ENCODE results near the gene VAC14. TPM values are rescaled to one million over a fixed set of nuclear protein-coding genes. Genes with fewer than 3 reads are reported as not detected.

The VAC14 gene
- total RNA-seq, 1 donor from 2014 or later: 38.1 TPM

DNA sequence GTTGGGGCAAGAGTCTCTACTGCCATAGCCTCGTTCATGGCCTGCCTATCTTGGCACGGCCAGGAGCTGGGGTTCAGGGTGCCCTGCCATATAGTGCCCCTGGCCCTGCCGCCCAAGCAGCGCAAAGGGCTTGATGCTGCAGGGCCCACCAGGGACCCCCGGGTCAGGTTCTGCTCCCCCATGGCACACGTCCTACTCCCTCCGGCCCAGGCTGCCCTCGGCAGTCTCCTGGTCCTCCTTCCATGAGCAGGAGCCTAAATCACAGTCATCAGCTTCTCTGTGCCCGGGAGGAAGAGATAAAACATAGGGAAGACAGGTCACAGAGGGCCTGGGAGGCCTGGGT, 59.2 kb downstream of the VAC14 start:
- Histone ChIP-seq H3K9me3 (no peaks in the 10 kb centered on the region), H3K27me3 (no peaks in the 10 kb centered on the region), H3K4me1 (peaks cover 69% of the 10 kb centered on the region), H3K4me3 (no peak overlapping the region), H3K27ac (peak overlapping the region; percentile 83), H3K36me3 (peaks cover 0 to 6% of the 10 kb centered on the region in 2 donors)
- TF ChIP-seq POLR2A (IDR thresholded peaks at IDR 0.05): no peak
- no peak for TF ChIP-seq POLR2AphosphoS5 (IDR thresholded peaks at IDR 0.05; ENCODE audit: insufficient read depth in 1 of 2, low read depth in 1 of 2)
- TF ChIP-seq, protein P1, sequence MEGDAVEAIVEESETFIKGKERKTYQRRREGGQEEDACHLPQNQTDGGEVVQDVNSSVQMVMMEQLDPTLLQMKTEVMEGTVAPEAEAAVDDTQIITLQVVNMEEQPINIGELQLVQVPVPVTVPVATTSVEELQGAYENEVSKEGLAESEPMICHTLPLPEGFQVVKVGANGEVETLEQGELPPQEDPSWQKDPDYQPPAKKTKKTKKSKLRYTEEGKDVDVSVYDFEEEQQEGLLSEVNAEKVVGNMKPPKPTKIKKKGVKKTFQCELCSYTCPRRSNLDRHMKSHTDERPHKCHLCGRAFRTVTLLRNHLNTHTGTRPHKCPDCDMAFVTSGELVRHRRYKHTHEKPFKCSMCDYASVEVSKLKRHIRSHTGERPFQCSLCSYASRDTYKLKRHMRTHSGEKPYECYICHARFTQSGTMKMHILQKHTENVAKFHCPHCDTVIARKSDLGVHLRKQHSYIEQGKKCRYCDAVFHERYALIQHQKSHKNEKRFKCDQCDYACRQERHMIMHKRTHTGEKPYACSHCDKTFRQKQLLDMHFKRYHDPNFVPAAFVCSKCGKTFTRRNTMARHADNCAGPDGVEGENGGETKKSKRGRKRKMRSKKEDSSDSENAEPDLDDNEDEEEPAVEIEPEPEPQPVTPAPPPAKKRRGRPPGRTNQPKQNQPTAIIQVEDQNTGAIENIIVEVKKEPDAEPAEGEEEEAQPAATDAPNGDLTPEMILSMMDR (IDR thresholded peaks at IDR 0.05): no peak
- DNase-seq (ENCODE audit: extremely low spot score in 2 of 2): no peak
- intact Hi-C loops (cut with DNase I): no loop called here

- TF ChIP-seq, protein P1 (IDR thresholded peaks at IDR 0.05): no peak
- TF ChIP-seq POLR2A (IDR thresholded peaks at IDR 0.05): no peak
- peak in 1 of 2 donors; percentile 60 for TF ChIP-seq POLR2AphosphoS5 (IDR thresholded peaks at IDR 0.05; ENCODE audit: insufficient read depth in 1 of 2, low read depth in 1 of 2)
- H3K9me3 ChIP-seq: no peaks in the 10 kb centered on the region
- no peaks in the 10 kb centered on the region for H3K27me3 ChIP-seq
- peaks cover 0 to 6% of the 10 kb centered on the region in 2 donors for H3K36me3 ChIP-seq
- no peak for DNase-seq (ENCODE audit: extremely low spot score in 2 of 2)
- H3K4me1 ChIP-seq: peaks cover 69% of the 10 kb centered on the region
- H3K27ac ChIP-seq: peak overlapping the region; percentile 83
- intact Hi-C loops (cut with DNase I): no loop called here
- no peak overlapping the region for H3K4me3 ChIP-seq
Measured at GRCh38 chr16:70740914-70741782, 59.8 kb downstream of the VAC14 start.

DNA sequence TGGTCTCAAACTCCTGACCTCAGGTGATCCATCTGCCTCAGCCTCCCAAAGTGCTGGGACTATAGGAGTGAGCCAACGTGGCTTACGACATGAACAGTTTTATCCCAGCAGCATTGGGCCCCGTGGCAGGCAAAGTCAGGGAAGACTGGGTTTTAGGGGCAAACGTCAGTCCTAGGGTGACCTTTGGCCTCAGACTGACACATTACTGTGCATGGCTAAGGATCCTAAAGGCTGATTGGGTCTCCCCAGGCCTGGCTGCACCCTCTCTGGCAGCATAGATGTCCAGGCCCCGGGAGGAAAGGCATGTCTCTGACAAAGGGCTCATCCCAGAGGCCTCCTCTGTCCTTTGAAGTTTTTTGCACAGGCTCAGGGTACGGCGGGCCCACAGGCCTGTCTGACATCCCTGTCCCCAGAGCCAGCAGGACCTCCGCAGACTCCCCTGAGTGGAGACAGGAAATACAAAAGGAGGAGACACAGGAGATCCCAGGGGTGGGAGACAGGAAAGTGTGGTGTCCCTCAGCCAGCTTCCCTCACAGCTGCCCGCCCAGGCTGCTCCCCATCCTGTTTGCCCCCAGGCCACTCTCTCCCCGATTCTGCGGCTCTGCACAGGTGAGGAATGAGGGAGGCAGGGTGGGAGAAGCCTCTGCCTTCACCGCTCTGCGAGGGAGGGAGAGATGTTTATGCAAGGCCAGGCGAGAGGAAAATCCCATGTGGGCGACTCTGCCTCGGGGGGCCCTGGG, 60.6 kb downstream of the VAC14 start:
- no peaks in the 10 kb centered on the region for H3K9me3 ChIP-seq
- H3K27ac ChIP-seq: peak overlapping the region; percentile 83
- no peaks in the 10 kb centered on the region for H3K27me3 ChIP-seq
- TF ChIP-seq POLR2AphosphoS5 (IDR thresholded peaks at IDR 0.05; ENCODE audit: insufficient read depth in 1 of 2, low read depth in 1 of 2): no peak
- TF ChIP-seq, protein P1 (IDR thresholded peaks at IDR 0.05): no peak
- TF ChIP-seq POLR2A (IDR thresholded peaks at IDR 0.05): no peak
- peaks cover 68% of the 10 kb centered on the region for H3K4me1 ChIP-seq
- H3K4me3 ChIP-seq: no peak overlapping the region
- intact Hi-C loops (cut with DNase I): no loop called here
- H3K36me3 ChIP-seq: peaks cover 0 to 6% of the 10 kb centered on the region in 2 donors
- DNase-seq (ENCODE audit: extremely low spot score in 2 of 2): no peak

DNA sequence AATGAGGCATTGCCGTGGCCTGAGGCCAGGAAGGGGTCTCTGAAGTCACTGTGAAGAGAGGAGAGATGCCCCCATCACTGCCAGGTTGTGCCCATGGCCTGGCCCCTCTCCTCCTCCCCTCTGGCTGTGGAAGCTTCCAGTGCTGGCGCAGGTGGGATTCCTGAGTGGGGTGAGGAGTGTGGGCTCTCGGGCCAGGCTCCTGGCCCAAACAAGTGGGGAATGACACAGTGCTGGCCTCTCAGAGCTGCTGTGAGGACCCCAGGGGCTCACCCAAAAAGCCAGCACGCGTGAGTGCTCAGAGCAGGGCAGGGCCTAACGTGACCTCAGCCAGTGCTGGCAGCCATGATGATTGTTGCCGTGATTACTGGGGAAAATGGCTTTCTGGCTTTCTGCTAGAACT, 61.6 kb downstream of the VAC14 start:
- no peak for DNase-seq (ENCODE audit: extremely low spot score in 2 of 2)
- Histone ChIP-seq H3K36me3 (peaks cover 0 to 6% of the 10 kb centered on the region in 2 donors), H3K4me3 (no peak overlapping the region), H3K9me3 (no peaks in the 10 kb centered on the region), H3K4me1 (peaks cover 68% of the 10 kb centered on the region), H3K27me3 (no peaks in the 10 kb centered on the region), H3K27ac (peak overlapping the region; percentile 83)
- intact Hi-C loops (cut with DNase I): loop anchor here (5.0 kb wide), 1 partner anchor 57 kb away; no protein-coding TSS in a partner anchor
- TF ChIP-seq, protein P1 (IDR thresholded peaks at IDR 0.05): no peak
- TF ChIP-seq POLR2A (IDR thresholded peaks at IDR 0.05): no peak
- TF ChIP-seq POLR2AphosphoS5 (IDR thresholded peaks at IDR 0.05; ENCODE audit: insufficient read depth in 1 of 2, low read depth in 1 of 2): no peak

Data from vagina (tissue), 2 donors.